Measurements from ENCODE around the gene TMED8. TPM values are rescaled to one million over a fixed set of nuclear protein-coding genes. Genes with fewer than 3 reads are reported as not detected.

The TMED8 gene
- total and polyA plus RNA-seq, 2 donors (not counting 1 experiment from before 2014, with no cell fraction given), result 13.1 to 43.8 TPM

GRCh38 chr14:77340389-77340788 is 36.5 kb downstream of the TMED8 start:
- H3K27me3 ChIP-seq (replicated peaks in 1 of 4; ENCODE audit: control extremely low read depth in 1 of 4, control insufficient read depth in 3 of 4, insufficient read depth in 4 of 4, low read length in 3 of 4), result no peaks in the 10 kb centered on the region
- H4K20me1 ChIP-seq (ENCODE audit: control insufficient read depth, insufficient read depth, low read length, poor library complexity, severe bottlenecking), result no peaks in the 10 kb centered on the region
- 97% methylated on average over 3 of the region's 4 CpGs for WGBS (ENCODE audit: insufficient coverage)
- no peak overlapping the region for H3K4me3 ChIP-seq (ENCODE audit: control extremely low read depth in 1 of 5, extremely low read depth in 1 of 5, insufficient read depth in 1 of 5, low read depth in 2 of 5, low read length in 4 of 5)
- ATAC-seq (ENCODE audit: low read depth) (no peak), DNase-seq (no peak)
- H3K27ac ChIP-seq (ENCODE audit: low read length in 2 of 2), result no peak overlapping the region
- TF ChIP-seq CTCF (IDR thresholded peaks at IDR 0.05) (no peak), EZH2 (IDR thresholded peaks at IDR 0.05; ENCODE audit: borderline replicate concordance, insufficient read depth, low read depth, low read length, poor library complexity, severe bottlenecking) (no peak)
- Mint-ChIP-seq H3K27me3 (no peaks in the 10 kb centered on the region), H3K4me3 (no peak overlapping the region), H3K4me1 (no peaks in the 10 kb centered on the region), H3K9me3 (ENCODE audit: insufficient read depth) (no peaks in the 10 kb centered on the region), H3K27ac (no peak overlapping the region)
- no peaks in the 10 kb centered on the region for H3K4me1 ChIP-seq (ENCODE audit: control insufficient read depth in 2 of 2, insufficient read depth in 2 of 2, low read length in 2 of 2)
- H3K36me3 ChIP-seq (replicated peaks in 1 of 2; ENCODE audit: control extremely low read depth in 1 of 2, control insufficient read depth in 1 of 2, extremely low read depth in 1 of 2, insufficient read depth in 2 of 2, low read length in 1 of 2), result peaks cover 4 to 79% of the 10 kb centered on the region in 2 experiments
- H3K79me2 ChIP-seq (ENCODE audit: control insufficient read depth, insufficient read depth, low read length), result no peaks in the 10 kb centered on the region
- no peak overlapping the region for H3K9ac ChIP-seq (ENCODE audit: low read length)
- no peaks in the 10 kb centered on the region for H3K9me3 ChIP-seq (ENCODE audit: control extremely low read depth in 1 of 3, control insufficient read depth in 2 of 3, insufficient read depth in 1 of 3, low read length in 2 of 3)
- POLR2A ChIA-PET, result no interaction called here
- CTCF ChIA-PET, result interaction anchor here (0.8 to 0.9 kb wide), 2 partner anchors 24 to 37 kb away, joined by 3 read pairs; partner anchors contain the start of genes SAMD15 and TMED8
- intact Hi-C loops (cut with micrococcal nuclease), result no loop called here
- H2AFZ ChIP-seq (ENCODE audit: insufficient read depth, low read depth, low read length, poor library complexity, severe bottlenecking), result no peak overlapping the region
- no peak overlapping the region for H3K4me2 ChIP-seq (replicated peaks; ENCODE audit: low read depth, low read length, poor library complexity, severe bottlenecking)

GRCh38 chr14:77339407-77339806 is 37.5 kb downstream of the TMED8 start:
- ChIA-PET POLR2A (no interaction called here), CTCF (no interaction called here)
- Histone ChIP-seq H3K9ac (ENCODE audit: low read length) (no peak overlapping the region), H3K9me3 (ENCODE audit: control extremely low read depth in 1 of 3, control insufficient read depth in 2 of 3, insufficient read depth in 1 of 3, low read length in 2 of 3) (no peaks in the 10 kb centered on the region), H3K27me3 (replicated peaks in 1 of 4; ENCODE audit: control extremely low read depth in 1 of 4, control insufficient read depth in 3 of 4, insufficient read depth in 4 of 4, low read length in 3 of 4) (no peaks in the 10 kb centered on the region), H3K4me1 (ENCODE audit: control insufficient read depth in 2 of 2, insufficient read depth in 2 of 2, low read length in 2 of 2) (no peaks in the 10 kb centered on the region), H3K79me2 (ENCODE audit: control insufficient read depth, insufficient read depth, low read length) (no peaks in the 10 kb centered on the region), H2AFZ (ENCODE audit: insufficient read depth, low read depth, low read length, poor library complexity, severe bottlenecking) (no peak overlapping the region), H3K36me3 (replicated peaks in 1 of 2; ENCODE audit: control extremely low read depth in 1 of 2, control insufficient read depth in 1 of 2, extremely low read depth in 1 of 2, insufficient read depth in 2 of 2, low read length in 1 of 2) (peaks cover 4 to 75% of the 10 kb centered on the region in 2 experiments), H3K27ac (ENCODE audit: low read length in 2 of 2) (no peak overlapping the region), H3K4me2 (replicated peaks; ENCODE audit: low read depth, low read length, poor library complexity, severe bottlenecking) (no peak overlapping the region), H4K20me1 (ENCODE audit: control insufficient read depth, insufficient read depth, low read length, poor library complexity, severe bottlenecking) (no peaks in the 10 kb centered on the region), H3K4me3 (ENCODE audit: control extremely low read depth in 1 of 5, extremely low read depth in 1 of 5, insufficient read depth in 1 of 5, low read depth in 2 of 5, low read length in 4 of 5) (no peak overlapping the region)
- Mint-ChIP-seq H3K4me1 (no peaks in the 10 kb centered on the region), H3K9me3 (ENCODE audit: insufficient read depth) (no peaks in the 10 kb centered on the region), H3K4me3 (no peak overlapping the region), H3K27me3 (no peaks in the 10 kb centered on the region), H3K27ac (no peak overlapping the region)
- ATAC-seq (ENCODE audit: low read depth) (no peak), DNase-seq (no peak)
- TF ChIP-seq EZH2 (IDR thresholded peaks at IDR 0.05; ENCODE audit: borderline replicate concordance, insufficient read depth, low read depth, low read length, poor library complexity, severe bottlenecking), result no peak
- no peak for TF ChIP-seq CTCF (IDR thresholded peaks at IDR 0.05)
- intact Hi-C loops (cut with micrococcal nuclease), result no loop called here
- WGBS (ENCODE audit: insufficient coverage), result no CpG with 5 or more reads among the region's 1 CpG

Measured in B cell (primary cell).